CD8-positive, alpha-beta memory T cell (primary cell): Measurements from ENCODE around the gene ANKRD55. TPM values are rescaled to one million over a fixed set of nuclear protein-coding genes. Genes with fewer than 3 reads are reported as not detected.
A peak's percentile ranks its signal among the peaks of the same experiment; 100 is the strongest.

ENCODE experiments used
- CTCF ChIA-PET: fragments of 350-600 bp; sonication (Branson Sonifier 250); formaldehyde crosslinking; loops from one replicate; lab custom pipeline; 2021; ENCODE audit warnings: antibody characterized with exemption; lab: Charles Lee
- POLR2A ChIA-PET: fragments of 350-600 bp; sonication (Branson Sonifier 250); formaldehyde crosslinking; loops from one replicate; lab custom pipeline; 2021; ENCODE audit warnings: antibody characterized with exemption; lab: Charles Lee
- DNase-seq, 5 donors: peaks; one replicate each; pipeline versions ENCODE4 v3.0.0 to v3.0.0-alpha.2; 2020 to 2022; ENCODE audit warnings: mixed read lengths in 1 of 5
- H3K27ac ChIP-seq: one replicate; pipeline ENCODE4 v1.7.0; 2013; ENCODE audit warnings: low read depth, mild to moderate bottlenecking, low read length, moderate library complexity
- H3K27me3 ChIP-seq: 2 replicates; pipeline ENCODE4 v1.7.0; 2013; ENCODE audit warnings: low read length, mild to moderate bottlenecking; ENCODE audit not compliant: insufficient read depth, poor library complexity, severe bottlenecking
- H3K36me3 ChIP-seq: 2 replicates; pipeline ENCODE4 v1.7.0; 2013; ENCODE audit warnings: mild to moderate bottlenecking, low read length, moderate library complexity; ENCODE audit not compliant: insufficient read depth
- H3K4me1 ChIP-seq: 2 replicates; pipeline ENCODE4 v1.7.0; 2013; ENCODE audit warnings: mild to moderate bottlenecking, low read length, moderate library complexity; ENCODE audit not compliant: insufficient read depth
- H3K4me3 ChIP-seq: 2 replicates; pipeline ENCODE4 v1.7.0; 2013; ENCODE audit warnings: mild to moderate bottlenecking, low read length
- H3K9me3 ChIP-seq: 2 replicates; pipeline ENCODE4 v1.7.0; 2013; ENCODE audit warnings: mild to moderate bottlenecking, low read length
- H3K27ac Mint-ChIP-seq, 8 donors: one replicate each; pipeline ENCODE4 v1.8.0; 2020 to 2021; ENCODE audit warnings: mixed read lengths in 8 of 8, mild to moderate bottlenecking in 6 of 8, inconsistent platforms in 3 of 8, moderate library complexity in 3 of 8
- H3K27me3 Mint-ChIP-seq, 2 donors: one replicate each; pipeline ENCODE4 v1.8.0; 2020 to 2021; ENCODE audit warnings: mixed read lengths in 2 of 2, mild to moderate bottlenecking in 1 of 2, moderate library complexity in 1 of 2
- H3K36me3 Mint-ChIP-seq, 3 donors: one replicate each; pipeline ENCODE4 v1.8.0; 2020 to 2021; ENCODE audit warnings: mixed read lengths in 3 of 3, inconsistent platforms in 1 of 3, mild to moderate bottlenecking in 1 of 3
- H3K4me1 Mint-ChIP-seq, 3 donors: one replicate each; pipeline ENCODE4 v1.8.0; 2020 to 2021; ENCODE audit warnings: mixed read lengths in 3 of 3, inconsistent platforms in 1 of 3, mild to moderate bottlenecking in 1 of 3
- H3K4me3 Mint-ChIP-seq, 7 donors: one replicate each; pipeline ENCODE4 v1.8.0; 2020 to 2021; ENCODE audit warnings: mixed read lengths in 7 of 7, mild to moderate bottlenecking in 6 of 7, moderate library complexity in 4 of 7, inconsistent platforms in 2 of 7
- H3K9me3 Mint-ChIP-seq, 5 donors: one replicate each; pipeline ENCODE4 v1.8.0; 2020 to 2022; ENCODE audit warnings: mixed read lengths in 5 of 5, mild to moderate bottlenecking in 3 of 5, moderate library complexity in 2 of 5, inconsistent platforms in 1 of 5
- polyA plus RNA-seq: library from polyadenylated mRNA; unstranded; fragments of 300-500 nt; fragmentation: Illumina TruSeq; gene quantifications from one replicate; pipeline ENCODE4 v1.2.3, GENCODE V29; 2021
- total RNA-seq, 2 experiments: library from RNA; stranded (reverse); gene quantifications; one replicate each; pipeline ENCODE4 v1.2.3, GENCODE V29; 2021

Gene ANKRD55
- total RNA-seq (not detected), polyA plus RNA-seq (not detected)

- no peaks in the 10 kb centered on the region for H3K36me3 ChIP-seq
- no peak within 1 kb of the TSS for H3K4me3 Mint-ChIP-seq
- H3K4me1 ChIP-seq: no peaks in the 10 kb centered on the region
- no peaks in the 10 kb centered on the region for H3K36me3 Mint-ChIP-seq
- H3K4me3 ChIP-seq: no peak within 1 kb of the TSS
- no peak for DNase-seq
- no peaks in the 10 kb centered on the region for H3K9me3 Mint-ChIP-seq
- H3K27ac ChIP-seq: no peak within 1 kb of the TSS
- CTCF ChIA-PET: no interaction called here
- no peaks in the 10 kb centered on the region for H3K9me3 ChIP-seq
- peaks cover 2 to 16% of the 10 kb centered on the region in 2 donors for H3K27me3 Mint-ChIP-seq
- H3K4me1 Mint-ChIP-seq: no peaks in the 10 kb centered on the region
- POLR2A ChIA-PET: no interaction called here
- H3K27ac Mint-ChIP-seq: no peak within 1 kb of the TSS
- H3K27me3 ChIP-seq: no peaks in the 10 kb centered on the region
Observed at GRCh38 chr5:56233230-56233629, at the start of gene ANKRD55. TSS of gene ANKRD55 (minus strand) at chr5:56233330. CDS start at chr5:56232913, 417 bp downstream.

- DNase-seq: no peak
- ChIA-PET CTCF (no interaction called here), POLR2A (no interaction called here)
- Mint-ChIP-seq H3K4me3 (no peak overlapping the region), H3K9me3 (no peaks in the 10 kb centered on the region), H3K4me1 (no peaks in the 10 kb centered on the region), H3K36me3 (no peaks in the 10 kb centered on the region), H3K27ac (no peak overlapping the region), H3K27me3 (peaks cover 3 to 4% of the 10 kb centered on the region in 2 donors)
- Histone ChIP-seq H3K4me3 (no peak overlapping the region), H3K4me1 (no peaks in the 10 kb centered on the region), H3K27me3 (no peaks in the 10 kb centered on the region), H3K27ac (no peak overlapping the region), H3K36me3 (no peaks in the 10 kb centered on the region), H3K9me3 (no peaks in the 10 kb centered on the region)
Observed at GRCh38 chr5:56282216-56282615, 49.1 kb upstream of the ANKRD55 start.

GRCh38 chr5:56281489-56282165 is 48.5 kb upstream of the ANKRD55 start:
- Histone ChIP-seq H3K27ac (no peak overlapping the region), H3K36me3 (no peaks in the 10 kb centered on the region), H3K4me3 (no peak overlapping the region), H3K27me3 (no peaks in the 10 kb centered on the region), H3K4me1 (no peaks in the 10 kb centered on the region), H3K9me3 (no peaks in the 10 kb centered on the region)
- Mint-ChIP-seq H3K4me1 (no peaks in the 10 kb centered on the region), H3K36me3 (no peaks in the 10 kb centered on the region), H3K27ac (no peak overlapping the region), H3K4me3 (no peak overlapping the region), H3K9me3 (no peaks in the 10 kb centered on the region), H3K27me3 (peaks cover 4% of the 10 kb centered on the region in 2 donors)
- no peak for DNase-seq
- POLR2A ChIA-PET: no interaction called here
- CTCF ChIA-PET: no interaction called here

- Histone ChIP-seq H3K27ac (no peak overlapping the region), H3K4me3 (no peak overlapping the region), H3K4me1 (no peaks in the 10 kb centered on the region), H3K9me3 (no peaks in the 10 kb centered on the region), H3K36me3 (no peaks in the 10 kb centered on the region), H3K27me3 (no peaks in the 10 kb centered on the region)
- Mint-ChIP-seq H3K27ac (peak overlapping the region in 1 of 8 donors; percentile 1), H3K4me3 (no peak overlapping the region), H3K4me1 (no peaks in the 10 kb centered on the region), H3K36me3 (no peaks in the 10 kb centered on the region), H3K27me3 (peaks cover 4% of the 10 kb centered on the region in 2 donors), H3K9me3 (no peaks in the 10 kb centered on the region)
- DNase-seq: no peak
- POLR2A ChIA-PET: no interaction called here
- CTCF ChIA-PET: no interaction called here
Observed at GRCh38 chr5:56279979-56280378, 46.8 kb upstream of the ANKRD55 start.

- Histone ChIP-seq H3K36me3 (no peaks in the 10 kb centered on the region), H3K27me3 (no peaks in the 10 kb centered on the region), H3K4me1 (no peaks in the 10 kb centered on the region), H3K27ac (no peak overlapping the region), H3K9me3 (no peaks in the 10 kb centered on the region), H3K4me3 (no peak overlapping the region)
- H3K9me3 Mint-ChIP-seq: no peaks in the 10 kb centered on the region
- H3K4me3 Mint-ChIP-seq: no peak overlapping the region
- H3K27ac Mint-ChIP-seq: no peak overlapping the region
- peaks cover 4% of the 10 kb centered on the region in 2 donors for H3K27me3 Mint-ChIP-seq
- CTCF ChIA-PET: no interaction called here
- no peak for DNase-seq
- no peaks in the 10 kb centered on the region for H3K4me1 Mint-ChIP-seq
- no peaks in the 10 kb centered on the region for H3K36me3 Mint-ChIP-seq
- POLR2A ChIA-PET: no interaction called here
Observed at GRCh38 chr5:56279291-56279690, 46.2 kb upstream of the ANKRD55 start.

- Mint-ChIP-seq H3K9me3 (no peaks in the 10 kb centered on the region), H3K27me3 (peaks cover 4% of the 10 kb centered on the region in 2 donors), H3K4me1 (no peaks in the 10 kb centered on the region), H3K36me3 (no peaks in the 10 kb centered on the region), H3K27ac (no peak overlapping the region), H3K4me3 (no peak overlapping the region)
- ChIA-PET CTCF (no interaction called here), POLR2A (no interaction called here)
- Histone ChIP-seq H3K9me3 (no peaks in the 10 kb centered on the region), H3K4me3 (no peak overlapping the region), H3K36me3 (no peaks in the 10 kb centered on the region), H3K27ac (no peak overlapping the region), H3K27me3 (no peaks in the 10 kb centered on the region), H3K4me1 (no peaks in the 10 kb centered on the region)
- DNase-seq: no peak
Observed at GRCh38 chr5:56278335-56278753, 45.2 kb upstream of the ANKRD55 start.

GRCh38 chr5:56277573-56277972 is 44.4 kb upstream of the ANKRD55 start:
- Histone ChIP-seq H3K36me3 (no peaks in the 10 kb centered on the region), H3K27ac (no peak overlapping the region), H3K4me1 (no peaks in the 10 kb centered on the region), H3K27me3 (no peaks in the 10 kb centered on the region), H3K9me3 (no peaks in the 10 kb centered on the region), H3K4me3 (no peak overlapping the region)
- Mint-ChIP-seq H3K27me3 (peaks cover 4% of the 10 kb centered on the region in 2 donors), H3K36me3 (no peaks in the 10 kb centered on the region), H3K27ac (no peak overlapping the region), H3K4me1 (no peaks in the 10 kb centered on the region), H3K9me3 (no peaks in the 10 kb centered on the region), H3K4me3 (no peak overlapping the region)
- POLR2A ChIA-PET: no interaction called here
- CTCF ChIA-PET: no interaction called here
- no peak for DNase-seq

GRCh38 chr5:56273376-56273955 is 40.3 kb upstream of the ANKRD55 start:
- no peaks in the 10 kb centered on the region for H3K9me3 Mint-ChIP-seq
- H3K27me3 Mint-ChIP-seq: peaks cover 4 to 8% of the 10 kb centered on the region in 2 donors
- no peak overlapping the region for H3K4me3 Mint-ChIP-seq
- no peaks in the 10 kb centered on the region for H3K27me3 ChIP-seq
- H3K27ac Mint-ChIP-seq: no peak overlapping the region
- peaks cover 8 to 15% (median 9%) of the 10 kb centered on the region in 3 donors for H3K4me1 Mint-ChIP-seq
- CTCF ChIA-PET: interaction anchor here (3.8 kb wide), 1 partner anchor 565 kb away, joined by 23 read pairs; no protein-coding TSS in a partner anchor
- H3K27ac ChIP-seq: no peak overlapping the region
- no peak for DNase-seq
- no peaks in the 10 kb centered on the region for H3K36me3 Mint-ChIP-seq
- no peak overlapping the region for H3K4me3 ChIP-seq
- H3K4me1 ChIP-seq: peaks cover 8% of the 10 kb centered on the region
- H3K36me3 ChIP-seq: no peaks in the 10 kb centered on the region
- no peaks in the 10 kb centered on the region for H3K9me3 ChIP-seq
- POLR2A ChIA-PET: no interaction called here
